Subcutaneous adipose tissue (tissue), 4 donors: ENCODE data around the gene ZYG11B. TPM values are rescaled to one million over a fixed set of nuclear protein-coding genes. Genes with fewer than 3 reads are reported as not detected.

Source experiments
- CTCF ChIP-seq: fragments of 450-650 bp; IDR thresholded peaks from one replicate; pipeline ENCODE4 v1.5.1; 2016; ENCODE audit warnings: low read depth, mild to moderate bottlenecking, control low read depth, antibody characterized with exemption, moderate library complexity
- total RNA-seq, 4 donors: library from RNA; depleted of rRNA; stranded (reverse); fragments of >200 nt; gene quantifications; one replicate each; pipeline ENCODE4 v1.1.0, GENCODE V29; 2016

The ZYG11B gene
- total RNA-seq, 4 donors from 2014 or later: 42.3 to 54.9 (median 49.0) TPM

GRCh38 chr1:52684545-52684944 lies 41.7 kb upstream of the ZYG11B start:
- no peak for TF ChIP-seq CTCF

- no peak for TF ChIP-seq CTCF
Observed at GRCh38 chr1:52686830-52687229, 39.4 kb upstream of the ZYG11B start.

- TF ChIP-seq CTCF: no peak
Observed at GRCh38 chr1:52691821-52692220, 34.4 kb upstream of the ZYG11B start.

GRCh38 chr1:52692697-52693096 lies 33.6 kb upstream of the ZYG11B start:
- no peak for TF ChIP-seq CTCF

- no peak for TF ChIP-seq CTCF
Observed at GRCh38 chr1:52693843-52694242, 32.4 kb upstream of the ZYG11B start.

- TF ChIP-seq CTCF: no peak
Observed at GRCh38 chr1:52695627-52696026, 30.6 kb upstream of the ZYG11B start.

GRCh38 chr1:52697795-52698674 lies 28.2 kb upstream of the ZYG11B start, which contains the start of gene COA7:
TSS of gene COA7 (minus strand) at chr1:52698347. CDS start at chr1:52698326, 21 bp downstream.
- TF ChIP-seq CTCF: no peak
